Measurements from ENCODE around the gene BDKRB2.

Gene BDKRB2
- total RNA-seq = 0 reads per million in 2 donors

- DNase-seq = no peak
Observed at GRCh38 chr14:96204151-96205058, at the start of gene BDKRB2. TSS of gene BDKRB2 (plus strand) at chr14:96204839. CDS start at chr14:96237108, 32,269 bp downstream.

GRCh38 chr14:96154900-96155299 is 49.7 kb upstream of the BDKRB2 start:
- DNase-seq = no peak

- DNase-seq = no peak
Observed at GRCh38 chr14:96156804-96157760, 47.6 kb upstream of the BDKRB2 start.

GRCh38 chr14:96158735-96159134 is 45.9 kb upstream of the BDKRB2 start:
- DNase-seq = no peak

- no peak for DNase-seq
Observed at GRCh38 chr14:96160076-96160912, 44.3 kb upstream of the BDKRB2 start.

- no peak for DNase-seq
Observed at GRCh38 chr14:96160913-96161310, 43.7 kb upstream of the BDKRB2 start.

- DNase-seq = no peak
Observed at GRCh38 chr14:96161636-96162035, 43.0 kb upstream of the BDKRB2 start.

GRCh38 chr14:96162265-96162664 is 42.4 kb upstream of the BDKRB2 start:
- DNase-seq = no peak

GRCh38 chr14:96162741-96163140 is 41.9 kb upstream of the BDKRB2 start:
- DNase-seq = no peak

- no peak for DNase-seq
Observed at GRCh38 chr14:96164861-96165490, 39.7 kb upstream of the BDKRB2 start.

- no peak for DNase-seq
Observed at GRCh38 chr14:96165493-96166436, 38.9 kb upstream of the BDKRB2 start.

- DNase-seq = no peak
Observed at GRCh38 chr14:96166461-96167223, 38.0 kb upstream of the BDKRB2 start.

GRCh38 chr14:96167224-96168148 is 37.2 kb upstream of the BDKRB2 start:
- DNase-seq = no peak

GRCh38 chr14:96168581-96168980 is 36.1 kb upstream of the BDKRB2 start:
- DNase-seq = no peak

- DNase-seq = no peak
Observed at GRCh38 chr14:96170961-96171592, 33.6 kb upstream of the BDKRB2 start.

- DNase-seq = no peak
Observed at GRCh38 chr14:96173636-96174475, 30.8 kb upstream of the BDKRB2 start.

GRCh38 chr14:96176275-96176674 is 28.4 kb upstream of the BDKRB2 start:
- DNase-seq = no peak
